Measurements from ENCODE around the gene SKP2.

DNA sequence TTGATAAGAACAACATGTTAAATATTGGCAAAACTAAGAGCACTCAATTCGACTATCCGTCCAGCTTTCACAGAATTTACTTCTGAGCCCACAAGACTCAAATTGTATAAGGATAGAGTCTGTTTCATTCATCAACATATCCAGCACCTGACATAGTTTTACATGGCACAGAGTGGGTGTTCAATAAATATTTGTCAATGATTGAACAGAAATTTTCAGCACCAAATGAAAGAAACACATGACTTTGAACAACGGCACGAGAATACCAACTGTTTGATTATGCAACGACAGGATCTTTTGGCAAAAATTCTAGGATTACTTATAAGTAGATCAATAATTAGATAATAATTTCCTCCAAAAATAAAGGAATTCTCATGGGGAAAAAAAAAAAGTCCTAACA is 41.8 kb downstream of the SKP2 start:
- TF ChIP-seq, protein P1, sequence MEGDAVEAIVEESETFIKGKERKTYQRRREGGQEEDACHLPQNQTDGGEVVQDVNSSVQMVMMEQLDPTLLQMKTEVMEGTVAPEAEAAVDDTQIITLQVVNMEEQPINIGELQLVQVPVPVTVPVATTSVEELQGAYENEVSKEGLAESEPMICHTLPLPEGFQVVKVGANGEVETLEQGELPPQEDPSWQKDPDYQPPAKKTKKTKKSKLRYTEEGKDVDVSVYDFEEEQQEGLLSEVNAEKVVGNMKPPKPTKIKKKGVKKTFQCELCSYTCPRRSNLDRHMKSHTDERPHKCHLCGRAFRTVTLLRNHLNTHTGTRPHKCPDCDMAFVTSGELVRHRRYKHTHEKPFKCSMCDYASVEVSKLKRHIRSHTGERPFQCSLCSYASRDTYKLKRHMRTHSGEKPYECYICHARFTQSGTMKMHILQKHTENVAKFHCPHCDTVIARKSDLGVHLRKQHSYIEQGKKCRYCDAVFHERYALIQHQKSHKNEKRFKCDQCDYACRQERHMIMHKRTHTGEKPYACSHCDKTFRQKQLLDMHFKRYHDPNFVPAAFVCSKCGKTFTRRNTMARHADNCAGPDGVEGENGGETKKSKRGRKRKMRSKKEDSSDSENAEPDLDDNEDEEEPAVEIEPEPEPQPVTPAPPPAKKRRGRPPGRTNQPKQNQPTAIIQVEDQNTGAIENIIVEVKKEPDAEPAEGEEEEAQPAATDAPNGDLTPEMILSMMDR (IDR thresholded peaks at IDR 0.05; ENCODE audit: low read depth, low read length, poor library complexity, severe bottlenecking), result no peak
- no peak for TF ChIP-seq EZH2phosphoT487 (IDR thresholded peaks at IDR 0.05; ENCODE audit: borderline replicate concordance, low read length)

Measured in DOHH2 (cell line).